Liver (tissue), 9 donors: ENCODE results near the gene GPD2. TPM values are rescaled to one million over a fixed set of nuclear protein-coding genes. Genes with fewer than 3 reads are reported as not detected.

ENCODE experiments used
- DNase-seq: peaks from one replicate; pipeline ENCODE4 v3.0.0-alpha.2; 2017; ENCODE audit warnings: low spot score
- H3K27ac ChIP-seq, 2 donors: one replicate each; pipeline ENCODE4 v1.7.0; 2013; ENCODE audit warnings: inconsistent platforms in 2 of 2, low read length in 2 of 2, control low read depth in 1 of 2, low read depth in 1 of 2, mild to moderate bottlenecking in 1 of 2
- H3K27me3 ChIP-seq, 4 donors: one replicate each; pipeline versions ENCODE4 v1.6.1 to v1.7.0; 2013; ENCODE audit warnings: low read length in 3 of 4, inconsistent platforms in 1 of 4, mild to moderate bottlenecking in 1 of 4, moderate library complexity in 1 of 4; ENCODE audit not compliant: control insufficient read depth in 4 of 4, insufficient read depth in 4 of 4
- H3K36me3 ChIP-seq, 4 donors: one replicate each; pipeline versions ENCODE4 v1.6.1 to v1.7.0; 2013; ENCODE audit warnings: low read length in 3 of 4, mild to moderate bottlenecking in 3 of 4, low read depth in 1 of 4, moderate library complexity in 1 of 4; ENCODE audit not compliant: control insufficient read depth in 4 of 4, insufficient read depth in 3 of 4
- H3K4me1 ChIP-seq, 4 donors: one replicate each; pipeline versions ENCODE4 v1.6.1 to v1.7.0; 2013; ENCODE audit warnings: low read length in 3 of 4, mild to moderate bottlenecking in 3 of 4, moderate library complexity in 1 of 4; ENCODE audit not compliant: control insufficient read depth in 4 of 4, insufficient read depth in 4 of 4
- H3K4me3 ChIP-seq, 3 donors: one replicate each; pipeline versions ENCODE4 v1.6.1 to v1.7.0; 2013; ENCODE audit warnings: low read length in 3 of 3, control low read depth in 1 of 3, low read depth in 1 of 3, mild to moderate bottlenecking in 1 of 3
- H3K9ac ChIP-seq, 2 donors: one replicate each; pipeline ENCODE4 v1.7.0; 2013; ENCODE audit warnings: low read length in 2 of 2, mild to moderate bottlenecking in 2 of 2, moderate library complexity in 2 of 2, control low read depth in 1 of 2, low read depth in 1 of 2
- H3K9me3 ChIP-seq, 4 donors: one replicate each; pipeline versions ENCODE4 v1.6.1 to v1.7.0; 2013; ENCODE audit warnings: low read length in 3 of 4; ENCODE audit not compliant: control insufficient read depth in 4 of 4
- ATF3 ChIP-seq: IDR thresholded peaks from 2 replicates; pipeline ENCODE4 v1.6.1; 2016; ENCODE audit warnings: antibody characterized with exemption
- CTCF ChIP-seq: fragments of 150-350 bp; IDR thresholded peaks from 2 replicates; pipeline ENCODE4 v1.5.1; 2017; ENCODE audit warnings: improper control_type of control experiment, low read depth, low read length; ENCODE audit not compliant: missing input control
- EGR1 ChIP-seq, 2 donors: IDR thresholded peaks; 2 replicates each; pipeline ENCODE4 v1.6.1; 2016 to 2018; ENCODE audit warnings: antibody characterized with exemption in 2 of 2, low read depth in 2 of 2
- FOXA1 ChIP-seq: IDR thresholded peaks from 2 replicates; pipeline ENCODE4 v1.6.1; 2016; ENCODE audit warnings: antibody characterized with exemption
- FOXA2 ChIP-seq: IDR thresholded peaks from 2 replicates; pipeline ENCODE4 v1.6.1; 2016; ENCODE audit warnings: antibody characterized with exemption
- GABPA ChIP-seq, 2 donors: IDR thresholded peaks in 1 of 2; conservative IDR thresholded peaks in 1 of 2; 2 replicates each; pipeline ENCODE4 v1.6.1; 2016; ENCODE audit warnings: antibody characterized with exemption in 2 of 2, mild to moderate bottlenecking in 1 of 2, moderate library complexity in 1 of 2
- HNF4A ChIP-seq, 2 donors: conservative IDR thresholded peaks; 2 replicates each; pipeline ENCODE4 v1.6.1; 2016; ENCODE audit warnings: antibody characterized with exemption in 2 of 2, mild to moderate bottlenecking in 2 of 2
- HNF4G ChIP-seq: IDR thresholded peaks from 2 replicates; pipeline ENCODE4 v1.6.1; 2016; ENCODE audit warnings: antibody characterized with exemption
- JUND ChIP-seq, 2 donors: IDR thresholded peaks; 2 replicates each; pipeline ENCODE4 v1.6.1; 2016; ENCODE audit warnings: antibody characterized with exemption in 2 of 2
- MAX ChIP-seq: IDR thresholded peaks from 2 replicates; pipeline ENCODE4 v1.6.1; 2016; ENCODE audit warnings: antibody characterized with exemption
- NR2F2 ChIP-seq: IDR thresholded peaks from 2 replicates; pipeline ENCODE4 v1.6.1; 2016; ENCODE audit warnings: antibody characterized with exemption
- RAD21 ChIP-seq, 2 donors: IDR thresholded peaks; 2 replicates each; pipeline ENCODE4 v1.6.1; 2016; ENCODE audit warnings: antibody characterized with exemption in 2 of 2, mild to moderate bottlenecking in 2 of 2
- RXRA ChIP-seq, 2 donors: IDR thresholded peaks; 2 replicates each; pipeline ENCODE4 v1.6.1; 2017 to 2018; ENCODE audit warnings: antibody characterized with exemption in 2 of 2, mild to moderate bottlenecking in 1 of 2
- SP1 ChIP-seq: IDR thresholded peaks from 2 replicates; pipeline ENCODE4 v1.6.1; 2018; ENCODE audit warnings: antibody characterized with exemption, mild to moderate bottlenecking
- TAF1 ChIP-seq: conservative IDR thresholded peaks from 2 replicates; pipeline ENCODE4 v1.6.1; 2016; ENCODE audit warnings: antibody characterized with exemption, mild to moderate bottlenecking
- YY1 ChIP-seq: IDR thresholded peaks from 2 replicates; pipeline ENCODE4 v1.6.1; 2016; ENCODE audit warnings: antibody characterized with exemption, mild to moderate bottlenecking
- ZBTB33 ChIP-seq: IDR thresholded peaks from 2 replicates; pipeline ENCODE4 v1.6.1; 2016; ENCODE audit warnings: antibody characterized with exemption
- WGBS: extraction: QIAGEN DNeasy Blood & Tissue Kit; methylation state at CpG from one replicate; pipeline ENCODE4 v1.1.7; 2013; 5-methylcytosine and 5-hydroxymethylcytosine counted together
- polyA plus RNA-seq, 2 donors: library from polyadenylated mRNA; stranded (reverse) in 1 of 2; unstranded in 1 of 2; fragments of 200-250 nt in 1 of 2; fragments of >200 nt in 1 of 2; fragmentation: Nextera tagmentation in 1 of 2; extraction: Ambion mirVana in 1 of 2; gene quantifications; one replicate each; pipeline versions ENCODE4 v1.2.1 to v1.2.3, GENCODE V29; 2013 to 2015
- total RNA-seq, 2 donors: library from RNA; depleted of rRNA; stranded (reverse); fragments of >200 nt; gene quantifications; one replicate each; pipeline ENCODE4 v1.2.3, GENCODE V29; 2014
- TF ChIP-seq, protein P1 (sequence below): IDR thresholded peaks from 2 replicates; pipeline ENCODE4 v1.6.1; 2016; ENCODE audit warnings: antibody characterized with exemption, mild to moderate bottlenecking
- donor health status: healthy.
- donor health status: healthy.
- donor health status: healthy.
- donor health status: healthy.
- donor health status: healthy.

The GPD2 gene
- total and polyA plus RNA-seq, 4 donors, result 1.4 to 14.3 (median 6.1) TPM

- Histone ChIP-seq H3K36me3 (no peaks in the 10 kb centered on the region), H3K9ac (no peak overlapping the region), H3K4me3 (no peak overlapping the region), H3K9me3 (no peaks in the 10 kb centered on the region), H3K4me1 (no peaks in the 10 kb centered on the region), H3K27me3 (no peaks in the 10 kb centered on the region), H3K27ac (no peak overlapping the region)
- TF ChIP-seq RXRA (IDR thresholded peaks at IDR 0.05), result no peak
- no peak for TF ChIP-seq MAX
- TF ChIP-seq TAF1, result no peak
- TF ChIP-seq JUND (IDR thresholded peaks at IDR 0.05), result no peak
- no peak for TF ChIP-seq YY1
- TF ChIP-seq FOXA2, result no peak
- no peak for TF ChIP-seq CTCF
- TF ChIP-seq HNF4A (conservative IDR thresholded peaks at IDR 0.05), result no peak
- TF ChIP-seq RAD21 (IDR thresholded peaks at IDR 0.05), result no peak
- 96% methylated on average over 4 of the region's 4 CpGs for WGBS
- no peak for DNase-seq
Observed at GRCh38 chr2:156411835-156412234, 24.3 kb upstream of the GPD2 start.

- Histone ChIP-seq H3K36me3 (no peaks in the 10 kb centered on the region), H3K9ac (no peak overlapping the region), H3K27ac (no peak overlapping the region), H3K4me3 (no peak overlapping the region), H3K4me1 (peaks cover 0 to 3% (median 0%) of the 10 kb centered on the region in 4 donors), H3K9me3 (no peaks in the 10 kb centered on the region), H3K27me3 (no peaks in the 10 kb centered on the region)
- WGBS, result 97% methylated on average over 1 of the region's 1 CpG
- no peak for DNase-seq
- TF ChIP-seq FOXA1, result no peak
- TF ChIP-seq CTCF, result no peak
- no peak for TF ChIP-seq HNF4G
- TF ChIP-seq TAF1, result no peak
- TF ChIP-seq ATF3, result no peak
- TF ChIP-seq GABPA (IDR thresholded peaks at IDR 0.05 in 1 of 2, conservative IDR thresholded peaks at IDR 0.05 in 1 of 2), result no peak
- TF ChIP-seq FOXA2, result no peak
- TF ChIP-seq ZBTB33, result no peak
- TF ChIP-seq, protein P1, sequence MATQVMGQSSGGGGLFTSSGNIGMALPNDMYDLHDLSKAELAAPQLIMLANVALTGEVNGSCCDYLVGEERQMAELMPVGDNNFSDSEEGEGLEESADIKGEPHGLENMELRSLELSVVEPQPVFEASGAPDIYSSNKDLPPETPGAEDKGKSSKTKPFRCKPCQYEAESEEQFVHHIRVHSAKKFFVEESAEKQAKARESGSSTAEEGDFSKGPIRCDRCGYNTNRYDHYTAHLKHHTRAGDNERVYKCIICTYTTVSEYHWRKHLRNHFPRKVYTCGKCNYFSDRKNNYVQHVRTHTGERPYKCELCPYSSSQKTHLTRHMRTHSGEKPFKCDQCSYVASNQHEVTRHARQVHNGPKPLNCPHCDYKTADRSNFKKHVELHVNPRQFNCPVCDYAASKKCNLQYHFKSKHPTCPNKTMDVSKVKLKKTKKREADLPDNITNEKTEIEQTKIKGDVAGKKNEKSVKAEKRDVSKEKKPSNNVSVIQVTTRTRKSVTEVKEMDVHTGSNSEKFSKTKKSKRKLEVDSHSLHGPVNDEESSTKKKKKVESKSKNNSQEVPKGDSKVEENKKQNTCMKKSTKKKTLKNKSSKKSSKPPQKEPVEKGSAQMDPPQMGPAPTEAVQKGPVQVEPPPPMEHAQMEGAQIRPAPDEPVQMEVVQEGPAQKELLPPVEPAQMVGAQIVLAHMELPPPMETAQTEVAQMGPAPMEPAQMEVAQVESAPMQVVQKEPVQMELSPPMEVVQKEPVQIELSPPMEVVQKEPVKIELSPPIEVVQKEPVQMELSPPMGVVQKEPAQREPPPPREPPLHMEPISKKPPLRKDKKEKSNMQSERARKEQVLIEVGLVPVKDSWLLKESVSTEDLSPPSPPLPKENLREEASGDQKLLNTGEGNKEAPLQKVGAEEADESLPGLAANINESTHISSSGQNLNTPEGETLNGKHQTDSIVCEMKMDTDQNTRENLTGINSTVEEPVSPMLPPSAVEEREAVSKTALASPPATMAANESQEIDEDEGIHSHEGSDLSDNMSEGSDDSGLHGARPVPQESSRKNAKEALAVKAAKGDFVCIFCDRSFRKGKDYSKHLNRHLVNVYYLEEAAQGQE, result no peak
- TF ChIP-seq HNF4A (conservative IDR thresholded peaks at IDR 0.05), result no peak
- TF ChIP-seq YY1, result no peak
- no peak for TF ChIP-seq EGR1 (IDR thresholded peaks at IDR 0.05; ENCODE audit: low read depth in 2 of 2)
- no peak for TF ChIP-seq SP1
- TF ChIP-seq RXRA (IDR thresholded peaks at IDR 0.05), result no peak
- no peak for TF ChIP-seq JUND (IDR thresholded peaks at IDR 0.05)
- no peak for TF ChIP-seq NR2F2
- TF ChIP-seq RAD21 (IDR thresholded peaks at IDR 0.05), result no peak
Observed at GRCh38 chr2:156421851-156422250, 14.3 kb upstream of the GPD2 start.
